ENCODE data around the gene MROH7. TPM values are rescaled to one million over a fixed set of nuclear protein-coding genes. Genes with fewer than 3 reads are reported as not detected.

The MROH7 gene
- total and polyA plus RNA-seq, 9 of the 15 experiments (the other 6 are each of a cell fraction or from before 2014, with no cell fraction given), result not detected

GRCh38 chr1:54715493-54716298 is 74.1 kb downstream of the MROH7 start, which contains the start of gene TTC4 (continued):
- TF ChIP-seq CHD7 (IDR thresholded peaks at IDR 0.05; ENCODE audit: low read depth, low read length) (peak; percentile 30), CLOCK (CRISPR knock-in tag; IDR thresholded peaks at IDR 0.05; ENCODE audit: borderline replicate concordance) (no peak), ILK (tag; IDR thresholded peaks at IDR 0.05; ENCODE audit: borderline replicate concordance, low read depth) (no peak), WHSC1 (IDR thresholded peaks at IDR 0.05; ENCODE audit: low read length) (no peak), NR0B1 (IDR thresholded peaks at IDR 0.05; ENCODE audit: partially characterized antibody) (no peak), FUS (optimal IDR thresholded peaks at IDR 0.05; ENCODE audit: low read depth, low read length) (no peak), CXXC5 (CRISPR knock-in tag; IDR thresholded peaks at IDR 0.05) (peak; percentile 90), ZFX (CRISPR knock-in tag; IDR thresholded peaks at IDR 0.05) (peak; percentile 59), ZNF449 (CRISPR knock-in tag; IDR thresholded peaks at IDR 0.05) (no peak)
